ENCODE results near the gene NECTIN4. TPM values are rescaled to one million over a fixed set of nuclear protein-coding genes. Genes with fewer than 3 reads are reported as not detected.

The NECTIN4 gene
- total RNA-seq, 1 donor from 2014 or later: not detected

DNA sequence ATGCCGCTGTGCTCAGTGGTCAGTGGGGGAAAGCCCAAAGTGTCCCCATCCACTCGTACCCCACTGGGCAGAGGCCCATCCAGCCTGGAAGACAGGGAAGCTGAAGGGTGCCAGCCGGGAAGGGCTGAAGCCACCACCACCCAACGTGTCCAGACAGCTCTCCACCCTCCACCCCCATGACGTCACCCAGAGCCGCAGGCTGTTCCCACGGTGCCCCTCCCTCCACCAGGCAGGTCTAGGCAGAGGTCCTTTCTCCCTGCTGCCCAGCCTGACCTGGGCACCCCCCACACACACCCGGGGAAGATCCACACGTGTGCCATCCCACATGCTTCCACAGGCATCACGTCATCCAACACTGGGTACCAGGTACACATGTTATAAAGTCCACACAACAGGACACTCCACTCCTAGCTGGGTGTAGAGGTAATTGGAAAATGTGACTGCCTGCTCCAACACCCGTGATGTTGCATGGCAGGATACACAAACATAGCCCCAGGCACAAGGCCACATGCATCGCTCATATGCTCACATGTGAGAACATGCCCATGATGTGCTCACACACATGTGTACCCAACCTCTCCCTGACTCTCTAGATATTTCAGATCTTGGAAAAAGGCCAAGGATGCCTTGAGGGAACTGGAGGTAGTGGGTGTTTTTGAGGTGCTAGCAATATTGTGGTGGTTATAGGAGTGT, 14.5 kb downstream of the NECTIN4 start:
- no peaks in the 10 kb centered on the region for H3K9me3 Mint-ChIP-seq
- TF ChIP-seq, protein P1, sequence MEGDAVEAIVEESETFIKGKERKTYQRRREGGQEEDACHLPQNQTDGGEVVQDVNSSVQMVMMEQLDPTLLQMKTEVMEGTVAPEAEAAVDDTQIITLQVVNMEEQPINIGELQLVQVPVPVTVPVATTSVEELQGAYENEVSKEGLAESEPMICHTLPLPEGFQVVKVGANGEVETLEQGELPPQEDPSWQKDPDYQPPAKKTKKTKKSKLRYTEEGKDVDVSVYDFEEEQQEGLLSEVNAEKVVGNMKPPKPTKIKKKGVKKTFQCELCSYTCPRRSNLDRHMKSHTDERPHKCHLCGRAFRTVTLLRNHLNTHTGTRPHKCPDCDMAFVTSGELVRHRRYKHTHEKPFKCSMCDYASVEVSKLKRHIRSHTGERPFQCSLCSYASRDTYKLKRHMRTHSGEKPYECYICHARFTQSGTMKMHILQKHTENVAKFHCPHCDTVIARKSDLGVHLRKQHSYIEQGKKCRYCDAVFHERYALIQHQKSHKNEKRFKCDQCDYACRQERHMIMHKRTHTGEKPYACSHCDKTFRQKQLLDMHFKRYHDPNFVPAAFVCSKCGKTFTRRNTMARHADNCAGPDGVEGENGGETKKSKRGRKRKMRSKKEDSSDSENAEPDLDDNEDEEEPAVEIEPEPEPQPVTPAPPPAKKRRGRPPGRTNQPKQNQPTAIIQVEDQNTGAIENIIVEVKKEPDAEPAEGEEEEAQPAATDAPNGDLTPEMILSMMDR (IDR thresholded peaks at IDR 0.05): no peak
- peaks cover under 1% of the 10 kb centered on the region for H3K36me3 Mint-ChIP-seq (ENCODE audit: low read depth)
- CTCF ChIA-PET: interaction anchor here (1.6 kb wide), 1 partner anchor 23 kb away, joined by 8 read pairs; no protein-coding TSS in a partner anchor
- no peak for DNase-seq
- no peak overlapping the region for H3K4me3 Mint-ChIP-seq
- no peak overlapping the region for H3K27ac Mint-ChIP-seq
- no peak for ATAC-seq (ENCODE audit: low read depth)
- intact Hi-C loops (cut with micrococcal nuclease): no loop called here
- peaks cover 17% of the 10 kb centered on the region for H3K4me1 Mint-ChIP-seq
- peaks cover 2% of the 10 kb centered on the region for H3K27me3 Mint-ChIP-seq
- POLR2A ChIA-PET: no interaction called here

DNA sequence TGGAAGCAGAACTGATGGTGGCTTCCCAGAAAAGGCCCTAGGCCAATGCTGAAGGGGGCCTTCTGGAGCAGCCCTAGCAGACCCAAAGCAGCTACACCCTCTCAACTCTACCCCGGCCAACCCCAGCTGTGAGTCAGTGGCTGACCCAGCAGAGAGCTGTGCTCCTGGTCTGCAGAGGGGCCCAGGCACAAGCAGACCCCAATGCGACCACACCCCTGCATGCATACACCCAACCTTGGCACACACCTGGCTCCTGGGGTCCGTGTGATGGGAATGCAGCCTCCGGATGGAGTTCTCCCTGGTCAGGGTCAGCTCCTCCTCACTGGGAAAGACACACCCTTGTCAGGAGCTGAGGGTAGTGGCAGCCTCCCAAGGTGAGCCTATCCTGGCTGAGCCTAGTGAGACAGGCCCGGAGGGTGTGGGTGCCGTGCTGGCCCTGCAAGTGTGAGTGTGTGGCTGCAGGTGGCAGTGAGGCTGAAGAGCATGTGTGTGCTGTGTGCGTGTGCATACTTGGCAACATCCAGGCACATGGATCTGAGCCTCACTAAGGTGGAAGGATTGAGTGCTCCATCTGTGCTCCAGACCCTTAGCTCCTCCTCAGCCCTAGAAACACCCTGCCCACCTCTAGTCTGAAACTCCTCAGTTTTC, 15.8 kb downstream of the NECTIN4 start:
- POLR2A ChIA-PET: interaction anchor here (9.8 kb wide), 1 partner anchor 28 kb away, joined by 285 read pairs; the partner anchor contains the start of gene USF1
- DNase-seq: no peak
- intact Hi-C loops (cut with micrococcal nuclease): no loop called here
- CTCF ChIA-PET: interaction anchor here (1.6 to 4.6 kb wide), 2 partner anchors 24 to 76 kb away, joined by 8 to 18 read pairs; no protein-coding TSS in a partner anchor
- Mint-ChIP-seq H3K27ac (no peak overlapping the region), H3K27me3 (no peaks in the 10 kb centered on the region), H3K4me1 (peaks cover 23% of the 10 kb centered on the region), H3K9me3 (no peaks in the 10 kb centered on the region), H3K36me3 (ENCODE audit: low read depth) (peaks cover 11% of the 10 kb centered on the region), H3K4me3 (no peak overlapping the region)
- TF ChIP-seq, protein P1 (IDR thresholded peaks at IDR 0.05): no peak
- ATAC-seq (ENCODE audit: low read depth): no peak

DNA sequence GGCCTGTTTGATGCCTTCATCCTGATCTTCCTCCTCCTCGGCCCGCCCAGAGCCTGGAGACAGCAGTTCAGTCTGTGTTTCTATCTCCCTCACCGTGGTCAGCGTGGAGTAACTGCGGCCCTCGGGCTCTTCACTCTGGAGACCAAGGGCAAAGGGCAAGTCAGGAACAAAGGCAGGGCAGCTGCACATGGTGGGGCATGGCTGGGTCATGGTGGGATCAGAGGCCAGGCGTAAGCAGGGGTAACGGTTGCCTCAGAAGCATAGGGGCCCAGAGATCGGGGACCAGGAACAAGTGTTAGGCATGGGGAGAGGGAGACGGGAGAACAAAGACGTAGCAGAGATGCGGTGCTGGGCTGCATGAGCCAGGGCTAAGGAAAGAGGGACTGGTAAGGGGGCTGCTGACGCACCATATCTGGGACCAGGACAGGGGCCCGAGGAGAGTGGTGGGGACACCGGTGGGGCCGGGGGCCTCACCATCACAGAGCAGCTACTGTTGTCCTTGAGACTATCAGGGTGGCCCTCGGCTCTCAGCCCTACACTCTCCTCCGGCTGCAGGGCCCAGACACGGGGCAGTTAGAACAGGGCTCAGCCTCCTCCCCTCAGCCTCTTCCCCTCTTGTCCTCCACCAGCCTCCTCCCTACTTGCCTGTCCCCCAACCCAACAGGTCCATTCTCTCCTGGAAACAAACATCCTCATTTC, 16.5 kb downstream of the NECTIN4 start:
- TF ChIP-seq, protein P1 (IDR thresholded peaks at IDR 0.05): no peak
- H3K27me3 Mint-ChIP-seq: no peaks in the 10 kb centered on the region
- no peak overlapping the region for H3K27ac Mint-ChIP-seq
- peaks cover 17% of the 10 kb centered on the region for H3K36me3 Mint-ChIP-seq (ENCODE audit: low read depth)
- no peak for DNase-seq
- POLR2A ChIA-PET: interaction anchor here (1.0 to 9.8 kb wide), 3 partner anchors 24 to 109 kb away, joined by 3 to 285 read pairs (median 4); partner anchors contain the start of gene USF1
- intact Hi-C loops (cut with micrococcal nuclease): loop anchor here (1.0 kb wide), 1 partner anchor 309 kb away; no protein-coding TSS in a partner anchor
- CTCF ChIA-PET: interaction anchor here (1.6 to 6.2 kb wide), 6 partner anchors 20 to 75 kb away, joined by 3 to 95 read pairs (median 12); partner anchors contain the start of genes KLHDC9, NIT1 and PFDN2
- H3K9me3 Mint-ChIP-seq: no peaks in the 10 kb centered on the region
- peaks cover 29% of the 10 kb centered on the region for H3K4me1 Mint-ChIP-seq
- no peak for ATAC-seq (ENCODE audit: low read depth)
- H3K4me3 Mint-ChIP-seq: no peak overlapping the region

DNA sequence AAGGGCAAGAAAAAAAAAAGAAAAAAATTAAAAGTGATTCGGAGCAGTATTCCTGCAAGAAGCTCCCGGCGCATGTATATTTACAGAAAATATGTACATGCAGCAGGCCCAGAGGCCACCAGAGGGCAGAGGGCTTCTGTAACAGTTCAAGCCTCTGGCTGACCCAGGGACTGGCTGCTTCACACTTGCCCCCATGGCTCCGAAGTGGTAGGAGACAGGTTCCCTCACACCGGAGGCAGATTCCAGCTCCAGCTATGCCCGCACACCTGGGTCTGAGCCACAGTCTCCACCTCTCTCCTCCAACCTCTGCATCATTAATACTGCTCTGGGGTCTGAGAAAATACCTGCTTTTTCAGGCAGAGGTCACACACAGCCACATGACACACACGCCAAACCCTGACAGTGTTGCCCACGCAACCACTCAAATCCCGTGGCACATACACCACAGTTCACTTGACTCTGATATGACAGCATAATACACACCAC, 17.4 kb downstream of the NECTIN4 start:
- no peak overlapping the region for H3K4me3 Mint-ChIP-seq
- H3K9me3 Mint-ChIP-seq: no peaks in the 10 kb centered on the region
- no peaks in the 10 kb centered on the region for H3K27me3 Mint-ChIP-seq
- POLR2A ChIA-PET: interaction anchor here (0.5 to 9.8 kb wide), 8 partner anchors 25 to 110 kb away, joined by 3 to 285 read pairs (median 4); partner anchors contain the start of genes DEDD, KLHDC9, NIT1 and PFDN2
- peaks cover 39% of the 10 kb centered on the region for H3K4me1 Mint-ChIP-seq
- peak overlapping the region; percentile 62 for H3K27ac Mint-ChIP-seq
- H3K36me3 Mint-ChIP-seq (ENCODE audit: low read depth): peaks cover 23% of the 10 kb centered on the region
- CTCF ChIA-PET: interaction anchor here (0.5 to 6.2 kb wide), 13 partner anchors 19 to 78 kb away, joined by 3 to 95 read pairs (median 5); partner anchors contain the start of genes DEDD, KLHDC9, NIT1 and PFDN2
- TF ChIP-seq, protein P1 (IDR thresholded peaks at IDR 0.05): peak; percentile 46
- DNase-seq: no peak
- ATAC-seq (ENCODE audit: low read depth): peak; percentile 16
- intact Hi-C loops (cut with micrococcal nuclease): loop anchor here (1.0 kb wide), 1 partner anchor 310 kb away; no protein-coding TSS in a partner anchor
